Activated CD8-positive, alpha-beta T cell treated with anti-CD3 and anti-CD28 coated beads for 36 hours (primary cell): ENCODE data around the gene DCPS. TPM values are rescaled to one million over a fixed set of nuclear protein-coding genes. Genes with fewer than 3 reads are reported as not detected.

ENCODE experiments used
- ATAC-seq: fragments of 200-7000 bp; cut with Tn5 transposase; one replicate; pipeline ENCODE4 v1.10.0; 2021; ENCODE audit warnings: mild to moderate bottlenecking, moderate library complexity
- CTCF ChIA-PET: fragments of 350-600 bp; sonication (Branson Sonifier 250); formaldehyde crosslinking; loops from one replicate; lab custom pipeline; 2021; ENCODE audit warnings: antibody characterized with exemption; lab: Charles Lee
- POLR2A ChIA-PET: fragments of 350-600 bp; sonication (Branson Sonifier 250); formaldehyde crosslinking; loops from one replicate; lab custom pipeline; 2021; ENCODE audit warnings: antibody characterized with exemption; lab: Charles Lee
- DNase-seq: peaks from one replicate; pipeline ENCODE4 v3.0.0-alpha.2; 2020
- H3K27ac Mint-ChIP-seq: one replicate; pipeline ENCODE4 v1.8.0; 2021; ENCODE audit warnings: mild to moderate bottlenecking, mixed read lengths
- H3K27me3 Mint-ChIP-seq: one replicate; pipeline ENCODE4 v1.8.0; 2021; ENCODE audit warnings: mixed read lengths
- H3K36me3 Mint-ChIP-seq: one replicate; pipeline ENCODE4 v1.8.0; 2021; ENCODE audit warnings: low read depth, mixed read lengths
- H3K4me1 Mint-ChIP-seq: one replicate; pipeline ENCODE4 v1.8.0; 2021; ENCODE audit warnings: low read depth, mixed read lengths
- H3K4me3 Mint-ChIP-seq: one replicate; pipeline ENCODE4 v1.8.0; 2021; ENCODE audit warnings: mild to moderate bottlenecking, moderate library complexity, mixed read lengths
- H3K9me3 Mint-ChIP-seq: one replicate; pipeline ENCODE4 v1.8.0; 2021; ENCODE audit warnings: mixed read lengths
- CTCF ChIP-seq: fragments of 200-600 bp; IDR thresholded peaks from one replicate; pipeline ENCODE4 v1.8.0; 2022; ENCODE audit warnings: antibody characterized with exemption, mild to moderate bottlenecking
- intact Hi-C: fragments of 100-400 bp; cut with micrococcal nuclease; formaldehyde crosslinking; loops from one replicate; pipeline ENCODE4 v1.10.0; 2022
- total RNA-seq, 2 experiments: library from RNA; stranded (reverse); gene quantifications; one replicate each; pipeline ENCODE4 v1.2.3, GENCODE V29; 2021

Gene DCPS
- total RNA-seq, 2 experiments from 2014 or later = 17.2 to 18.8 TPM

DNA sequence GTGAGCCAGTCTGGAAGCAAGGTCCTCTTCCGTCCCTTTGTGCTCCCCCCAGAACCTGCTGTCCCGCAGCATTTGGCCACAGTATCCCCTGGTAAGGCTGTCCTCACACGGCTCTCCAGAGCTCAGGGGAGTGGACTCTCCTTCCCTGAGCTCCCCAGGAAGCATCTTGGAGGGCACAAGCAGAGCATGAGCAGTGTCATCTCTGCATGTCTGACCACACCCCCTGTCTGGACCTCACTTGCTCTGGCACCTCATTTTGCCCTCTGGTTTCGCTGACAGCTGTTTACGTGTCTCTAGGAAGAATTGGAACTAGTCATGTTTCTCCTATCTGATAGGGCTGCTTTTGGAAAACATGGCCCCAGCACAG lies 15.5 kb downstream of the DCPS start:
- H3K9me3 Mint-ChIP-seq = peaks cover 5% of the 10 kb centered on the region
- no peak for ATAC-seq
- CTCF ChIA-PET = interaction anchor here (1.5 to 5.3 kb wide), 5 partner anchors 9 to 161 kb away, joined by 4 to 35 read pairs (median 6); no protein-coding TSS in a partner anchor
- H3K36me3 Mint-ChIP-seq = peaks cover 21% of the 10 kb centered on the region
- DNase-seq = no peak
- no peak for TF ChIP-seq CTCF
- H3K27ac Mint-ChIP-seq = peak overlapping the region; percentile 87
- peaks cover 32% of the 10 kb centered on the region for H3K4me1 Mint-ChIP-seq
- POLR2A ChIA-PET = interaction anchor here (1.0 to 3.2 kb wide), 6 partner anchors 10 to 37 kb away, joined by 4 to 13 read pairs (median 8); partner anchors contain the start of genes DCPS and ST3GAL4
- no peak overlapping the region for H3K4me3 Mint-ChIP-seq
- H3K27me3 Mint-ChIP-seq = no peaks in the 10 kb centered on the region
- intact Hi-C loops = loop anchor here (5.0 to 10.0 kb wide), 2 partner anchors 33 to 95 kb away; no protein-coding TSS in a partner anchor

DNA sequence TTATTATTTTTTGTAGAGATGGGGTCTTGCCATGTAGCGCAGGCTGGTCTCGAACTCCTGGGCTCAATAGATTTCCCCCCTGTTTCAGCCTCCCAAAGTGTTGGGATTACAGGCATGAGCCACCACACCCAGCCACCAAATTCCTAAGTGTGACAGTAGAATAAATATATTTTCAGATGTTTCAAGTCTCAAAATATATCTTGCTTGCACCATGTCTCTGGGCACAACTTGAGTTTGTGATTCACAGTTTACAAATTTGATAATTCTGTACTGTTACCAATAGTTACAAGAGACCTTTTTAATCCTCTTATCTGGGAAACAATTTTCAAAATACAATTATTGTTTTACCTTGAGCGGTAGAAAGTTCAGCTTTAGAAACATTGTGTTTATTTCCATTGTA lies 19.1 kb downstream of the DCPS start:
- POLR2A ChIA-PET = interaction anchor here (0.6 kb wide), 1 partner anchor 17 kb away, joined by 3 read pairs; no protein-coding TSS in a partner anchor
- no peaks in the 10 kb centered on the region for H3K27me3 Mint-ChIP-seq
- intact Hi-C loops = no loop called here
- no peak overlapping the region for H3K4me3 Mint-ChIP-seq
- H3K36me3 Mint-ChIP-seq = peaks cover 3% of the 10 kb centered on the region
- H3K27ac Mint-ChIP-seq = no peak overlapping the region
- H3K4me1 Mint-ChIP-seq = peaks cover 20% of the 10 kb centered on the region
- DNase-seq = no peak
- H3K9me3 Mint-ChIP-seq = no peaks in the 10 kb centered on the region
- ATAC-seq = no peak
- CTCF ChIA-PET = no interaction called here
- TF ChIP-seq CTCF = no peak

- Mint-ChIP-seq H3K4me3 (no peak overlapping the region), H3K4me1 (peaks cover 14% of the 10 kb centered on the region), H3K27me3 (no peaks in the 10 kb centered on the region), H3K27ac (peak overlapping the region; percentile 48), H3K36me3 (peaks cover 4% of the 10 kb centered on the region), H3K9me3 (no peaks in the 10 kb centered on the region)
- no peak for TF ChIP-seq CTCF
- ATAC-seq = no peak
- POLR2A ChIA-PET = interaction anchor here (2.5 kb wide), 1 partner anchor 8 kb away, joined by 10 read pairs; no protein-coding TSS in a partner anchor
- no peak for DNase-seq
- CTCF ChIA-PET = interaction anchor here (1.9 kb wide), 1 partner anchor 9 kb away, joined by 5 read pairs; no protein-coding TSS in a partner anchor
- intact Hi-C loops = no loop called here
Observed at GRCh38 chr11:126327281-126328000, 23.6 kb downstream of the DCPS start.

GRCh38 chr11:126328001-126328390 lies 24.1 kb downstream of the DCPS start:
- peaks cover 17% of the 10 kb centered on the region for H3K4me1 Mint-ChIP-seq
- H3K36me3 Mint-ChIP-seq = peaks cover 4% of the 10 kb centered on the region
- no peaks in the 10 kb centered on the region for H3K27me3 Mint-ChIP-seq
- CTCF ChIA-PET = interaction anchor here (1.9 kb wide), 1 partner anchor 9 kb away, joined by 5 read pairs; no protein-coding TSS in a partner anchor
- no peak overlapping the region for H3K4me3 Mint-ChIP-seq
- H3K27ac Mint-ChIP-seq = no peak overlapping the region
- no peak for TF ChIP-seq CTCF
- DNase-seq (no peak), ATAC-seq (no peak)
- H3K9me3 Mint-ChIP-seq = no peaks in the 10 kb centered on the region
- POLR2A ChIA-PET = interaction anchor here (1.4 to 2.5 kb wide), 2 partner anchors 9 to 29 kb away, joined by 4 to 10 read pairs; no protein-coding TSS in a partner anchor
- intact Hi-C loops = no loop called here

DNA sequence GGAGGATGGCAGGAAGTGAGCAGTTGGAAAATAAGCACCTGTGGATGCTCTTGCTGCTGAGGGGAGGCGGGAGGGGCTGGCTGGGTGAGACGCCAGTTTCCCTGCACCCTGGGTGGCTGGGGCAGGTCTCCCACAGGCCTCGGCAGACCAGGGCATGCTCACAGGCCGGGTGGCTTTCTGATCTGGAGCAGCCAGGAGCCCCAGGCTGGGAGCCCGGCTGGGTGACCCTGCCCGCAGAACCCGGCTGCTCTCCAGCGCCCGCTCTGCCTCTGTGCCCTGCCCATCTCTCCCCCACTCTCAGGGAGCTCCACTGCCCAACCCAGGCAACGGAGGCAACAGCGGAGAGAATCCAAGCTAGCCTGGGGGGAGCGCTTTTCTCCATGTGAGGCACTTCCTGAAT lies 24.6 kb downstream of the DCPS start:
- no peak overlapping the region for H3K4me3 Mint-ChIP-seq
- H3K9me3 Mint-ChIP-seq = no peaks in the 10 kb centered on the region
- ChIA-PET CTCF (interaction anchor here (0.9 to 2.4 kb wide), 3 partner anchors 10 to 18 kb away, joined by 3 to 6 read pairs (median 5); no protein-coding TSS in a partner anchor), POLR2A (interaction anchor here (1.4 to 2.5 kb wide), 2 partner anchors 9 to 28 kb away, joined by 4 to 10 read pairs; no protein-coding TSS in a partner anchor)
- TF ChIP-seq CTCF = no peak
- intact Hi-C loops = no loop called here
- no peak overlapping the region for H3K27ac Mint-ChIP-seq
- ATAC-seq = no peak
- peaks cover 17% of the 10 kb centered on the region for H3K4me1 Mint-ChIP-seq
- H3K36me3 Mint-ChIP-seq = peaks cover 3% of the 10 kb centered on the region
- no peak for DNase-seq
- no peaks in the 10 kb centered on the region for H3K27me3 Mint-ChIP-seq
